GM19240 (cell line): ENCODE measurements around the gene GABRA6.

Source experiments
- DNase-seq: peaks from one replicate; pipeline ENCODE4 v3.0.0; 2011; ENCODE audit warnings: low spot score; ENCODE audit not compliant: insufficient read length

Gene GABRA6

DNA sequence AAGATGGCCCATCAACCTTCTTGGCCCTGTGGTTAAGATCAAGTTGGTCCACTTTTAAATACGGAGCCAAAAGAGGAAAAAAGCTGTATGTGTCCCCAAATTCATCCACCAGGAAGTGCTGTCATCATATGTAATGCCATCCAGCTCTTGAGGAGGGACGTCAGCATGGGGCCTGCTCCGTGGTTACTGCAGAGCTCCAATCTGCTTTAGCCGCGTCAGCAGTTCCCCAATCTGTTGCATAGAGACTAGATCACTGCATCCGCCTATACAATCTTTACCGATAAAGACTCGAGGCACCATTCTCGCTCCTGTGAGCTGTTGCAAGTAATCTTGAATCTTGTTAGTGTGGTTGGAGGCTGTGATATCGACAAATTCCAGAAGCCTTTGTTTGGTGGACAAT lies 65.7 kb downstream of the GABRA6 start:
- no peak for DNase-seq
